PC-9 (cell line): ENCODE measurements around the gene ELK4. TPM values are rescaled to one million over a fixed set of nuclear protein-coding genes. Genes with fewer than 3 reads are reported as not detected.

Experiments
- BruUV-seq: library from RNA; stranded (reverse); fragments of 400-500 nt; replicated peaks from 2 replicates; lab custom pipeline; 2021; lab: Mats Ljungman, UMichigan
- CTCF ChIA-PET: fragments of 300-600 bp; sonication (Branson Sonifier 250); formaldehyde crosslinking; loops from one replicate; lab custom pipeline; 2022; ENCODE audit warnings: antibody characterized with exemption; lab: Charles Lee
- POLR2A ChIA-PET: fragments of 300-600 bp; sonication (Branson Sonifier 250); formaldehyde crosslinking; loops from one replicate; lab custom pipeline; 2022; ENCODE audit warnings: antibody characterized with exemption; ENCODE audit not compliant: unreplicated experiment; lab: Charles Lee
- DNase-seq, 2 experiments: peaks; one replicate each; pipeline versions ENCODE4 v3.0.0 to v3.0.0-alpha.2; 2015 to 2022; ENCODE audit warnings: mixed read lengths in 1 of 2
- H2AFZ ChIP-seq: fragments of 200-600 bp; sonication (generic); 2 replicates; pipeline ENCODE4 v1.8.1; 2017; ENCODE audit warnings: antibody characterized with exemption
- H3F3A ChIP-seq: fragments of 200-600 bp; sonication (generic); 2 replicates; pipeline ENCODE4 v1.8.1; 2017; ENCODE audit warnings: antibody characterized with exemption, mild to moderate bottlenecking, low read depth; ENCODE audit not compliant: insufficient read depth
- H3K27ac ChIP-seq: fragments of 200-600 bp; sonication (generic); 2 replicates; pipeline ENCODE4 v1.6.1; 2016; ENCODE audit warnings: mixed run types
- H3K27me3 ChIP-seq: fragments of 200-600 bp; sonication (generic); 2 replicates; pipeline ENCODE4 v1.6.1; 2016; ENCODE audit warnings: low read depth, mixed run types; ENCODE audit not compliant: insufficient read depth
- H3K36me3 ChIP-seq: fragments of 200-600 bp; sonication (generic); 2 replicates; pipeline ENCODE4 v1.6.1; 2016; ENCODE audit warnings: low read depth, mixed run types
- H3K4me1 ChIP-seq: fragments of 200-600 bp; sonication (generic); replicated peaks from 2 replicates; pipeline ENCODE4 v1.6.1; 2016; ENCODE audit warnings: mixed run types; ENCODE audit not compliant: insufficient read depth
- H3K4me2 ChIP-seq: fragments of 200-600 bp; sonication (generic); 2 replicates; pipeline ENCODE4 v1.6.1; 2017; ENCODE audit warnings: mixed run types
- H3K4me3 ChIP-seq: fragments of 200-600 bp; sonication (generic); 2 replicates; pipeline ENCODE4 v1.6.1; 2016; ENCODE audit warnings: mixed run types
- H3K79me2 ChIP-seq: fragments of 200-600 bp; sonication (generic); 2 replicates; pipeline ENCODE4 v1.6.1; 2017; ENCODE audit warnings: low read depth, mixed run types
- H3K9me2 ChIP-seq: fragments of 200-600 bp; sonication (generic); 2 replicates; pipeline ENCODE4 v1.8.1; 2017; ENCODE audit warnings: mild to moderate bottlenecking; ENCODE audit not compliant: insufficient read depth
- H3K9me3 ChIP-seq: fragments of 200-600 bp; sonication (generic); 2 replicates; pipeline ENCODE4 v1.8.1; 2016; ENCODE audit warnings: low read depth; ENCODE audit not compliant: insufficient read depth
- H4K20me1 ChIP-seq: fragments of 200-600 bp; sonication (generic); 2 replicates; pipeline ENCODE4 v1.8.1; 2017; ENCODE audit not compliant: insufficient read depth
- EZH2 ChIP-seq: fragments of 200-600 bp; sonication (generic); IDR thresholded peaks from 2 replicates; pipeline ENCODE4 v1.8.0; 2017; ENCODE audit warnings: antibody characterized with exemption, low read depth
- intact Hi-C: fragments of 100-400 bp; cut with micrococcal nuclease; formaldehyde crosslinking; loops from one replicate; pipeline ENCODE4 v1.10.0; 2022; ENCODE audit not compliant: unreplicated experiment
- total RNA-seq: library from RNA; stranded (reverse); gene quantifications from 2 replicates; pipeline ENCODE4 v1.2.3, GENCODE V29; 2021
- TF ChIP-seq, protein P1 (sequence below): fragments of 200-600 bp; sonication (generic); conservative IDR thresholded peaks from 2 replicates; pipeline ENCODE4 v1.6.1; 2017; ENCODE audit warnings: mixed run types, antibody characterized with exemption, mild to moderate bottlenecking, moderate library complexity

ELK4 gene
- total RNA-seq, 1 experiment from 2014 or later: 48.1 TPM

DNA sequence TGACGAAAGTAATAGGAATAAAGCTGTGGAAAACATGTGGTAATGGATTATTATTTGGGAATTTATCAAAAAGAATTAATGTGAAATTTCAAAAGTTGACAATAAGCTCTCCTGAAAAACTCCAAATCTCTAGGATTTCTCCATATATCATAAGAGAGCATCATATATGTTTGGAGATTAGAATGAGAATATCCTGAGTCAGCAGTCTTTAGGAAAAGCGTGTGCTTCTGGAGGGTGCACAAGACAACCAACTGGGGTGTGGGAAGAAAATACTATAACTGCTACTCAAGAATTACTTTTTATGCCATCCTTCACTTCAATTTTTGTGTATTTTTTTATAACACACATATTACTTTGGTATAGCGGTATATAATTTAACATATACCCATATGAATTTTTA is 19.7 kb downstream of the ELK4 start:
- no peak overlapping the region for H3K27ac ChIP-seq
- no peak for TF ChIP-seq EZH2
- TF ChIP-seq, protein P1, sequence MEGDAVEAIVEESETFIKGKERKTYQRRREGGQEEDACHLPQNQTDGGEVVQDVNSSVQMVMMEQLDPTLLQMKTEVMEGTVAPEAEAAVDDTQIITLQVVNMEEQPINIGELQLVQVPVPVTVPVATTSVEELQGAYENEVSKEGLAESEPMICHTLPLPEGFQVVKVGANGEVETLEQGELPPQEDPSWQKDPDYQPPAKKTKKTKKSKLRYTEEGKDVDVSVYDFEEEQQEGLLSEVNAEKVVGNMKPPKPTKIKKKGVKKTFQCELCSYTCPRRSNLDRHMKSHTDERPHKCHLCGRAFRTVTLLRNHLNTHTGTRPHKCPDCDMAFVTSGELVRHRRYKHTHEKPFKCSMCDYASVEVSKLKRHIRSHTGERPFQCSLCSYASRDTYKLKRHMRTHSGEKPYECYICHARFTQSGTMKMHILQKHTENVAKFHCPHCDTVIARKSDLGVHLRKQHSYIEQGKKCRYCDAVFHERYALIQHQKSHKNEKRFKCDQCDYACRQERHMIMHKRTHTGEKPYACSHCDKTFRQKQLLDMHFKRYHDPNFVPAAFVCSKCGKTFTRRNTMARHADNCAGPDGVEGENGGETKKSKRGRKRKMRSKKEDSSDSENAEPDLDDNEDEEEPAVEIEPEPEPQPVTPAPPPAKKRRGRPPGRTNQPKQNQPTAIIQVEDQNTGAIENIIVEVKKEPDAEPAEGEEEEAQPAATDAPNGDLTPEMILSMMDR: no peak
- no peaks in the 10 kb centered on the region for H3K4me1 ChIP-seq
- no peaks in the 10 kb centered on the region for H3K27me3 ChIP-seq
- H3K9me2 ChIP-seq: no peaks in the 10 kb centered on the region
- H4K20me1 ChIP-seq: peaks cover 3% of the 10 kb centered on the region; the same call in 1 of the 2 replicates
- no peak for DNase-seq
- H3K9me3 ChIP-seq: no peaks in the 10 kb centered on the region
- peaks cover 47% of the 10 kb centered on the region for H3K36me3 ChIP-seq
- CTCF ChIA-PET: no interaction called here
- H2AFZ ChIP-seq: no peak overlapping the region
- peaks cover 31% of the 10 kb centered on the region for H3F3A ChIP-seq
- intact Hi-C loops: no loop called here
- H3K4me2 ChIP-seq: no peak overlapping the region
- H3K79me2 ChIP-seq: 0 out of 2 replicates have a peak, but pooled peaks cover 5% of the 10 kb centered on the region
- no peak overlapping the region for H3K4me3 ChIP-seq
- POLR2A ChIA-PET: no interaction called here
- BruUV-seq: no TSS peak

GRCh38 chr1:205610901-205611466 is 20.8 kb downstream of the ELK4 start:
- H3K9me2 ChIP-seq: no peaks in the 10 kb centered on the region
- H3K27ac ChIP-seq: 0 out of 2 replicates have a peak overlapping the region, but pooled peaks have one; percentile 9
- CTCF ChIA-PET: no interaction called here
- no TSS peak for BruUV-seq
- H3K4me2 ChIP-seq: no peak overlapping the region
- no peak for TF ChIP-seq EZH2
- TF ChIP-seq, protein P1: no peak
- H3K4me1 ChIP-seq: no peaks in the 10 kb centered on the region
- peak in 1 of 2 experiments; percentile 49 for DNase-seq
- peaks cover 39% of the 10 kb centered on the region for H3K36me3 ChIP-seq
- H3K27me3 ChIP-seq: no peaks in the 10 kb centered on the region
- POLR2A ChIA-PET: no interaction called here
- no peaks in the 10 kb centered on the region for H3K9me3 ChIP-seq
- 0 out of 2 replicates have a peak, but pooled peaks cover 5% of the 10 kb centered on the region for H3K79me2 ChIP-seq
- H4K20me1 ChIP-seq: peaks cover 3% of the 10 kb centered on the region; the same call in 1 of the 2 replicates
- intact Hi-C loops: no loop called here
- H3K4me3 ChIP-seq: no peak overlapping the region
- peaks cover 20% of the 10 kb centered on the region for H3F3A ChIP-seq
- H2AFZ ChIP-seq: no peak overlapping the region

GRCh38 chr1:205610036-205610435 is 21.8 kb downstream of the ELK4 start:
- peaks cover 15% of the 10 kb centered on the region for H3F3A ChIP-seq
- H3K27ac ChIP-seq: no peak overlapping the region
- intact Hi-C loops: no loop called here
- H3K9me3 ChIP-seq: no peaks in the 10 kb centered on the region
- H3K79me2 ChIP-seq: 0 out of 2 replicates have a peak, but pooled peaks cover 5% of the 10 kb centered on the region
- no peak for DNase-seq
- no peaks in the 10 kb centered on the region for H3K27me3 ChIP-seq
- ChIA-PET CTCF (no interaction called here), POLR2A (no interaction called here)
- no peaks in the 10 kb centered on the region for H3K4me1 ChIP-seq
- BruUV-seq: no TSS peak
- H4K20me1 ChIP-seq: peaks cover 3% of the 10 kb centered on the region; the same call in 1 of the 2 replicates
- H2AFZ ChIP-seq: no peak overlapping the region
- peaks cover 38% of the 10 kb centered on the region for H3K36me3 ChIP-seq
- TF ChIP-seq EZH2: no peak
- TF ChIP-seq, protein P1: no peak
- H3K4me2 ChIP-seq: no peak overlapping the region
- H3K4me3 ChIP-seq: no peak overlapping the region
- no peaks in the 10 kb centered on the region for H3K9me2 ChIP-seq
